GM21447 (cell line): ENCODE measurements around the gene ABCC5.
A peak's percentile ranks its signal among the peaks of the same experiment; 100 is the strongest.
"Not testable (repeated sequence)": the region's sequence is repeated elsewhere in the genome, so short reads cannot be mapped to it uniquely, and the experiment has no call there.

Experiments
- ATAC-seq: cut with Tn5 transposase; IDR thresholded peaks from one replicate; pipeline ENCODE4 v1.9.1; 2021; ENCODE audit not compliant: unreplicated experiment

The ABCC5 gene

DNA sequence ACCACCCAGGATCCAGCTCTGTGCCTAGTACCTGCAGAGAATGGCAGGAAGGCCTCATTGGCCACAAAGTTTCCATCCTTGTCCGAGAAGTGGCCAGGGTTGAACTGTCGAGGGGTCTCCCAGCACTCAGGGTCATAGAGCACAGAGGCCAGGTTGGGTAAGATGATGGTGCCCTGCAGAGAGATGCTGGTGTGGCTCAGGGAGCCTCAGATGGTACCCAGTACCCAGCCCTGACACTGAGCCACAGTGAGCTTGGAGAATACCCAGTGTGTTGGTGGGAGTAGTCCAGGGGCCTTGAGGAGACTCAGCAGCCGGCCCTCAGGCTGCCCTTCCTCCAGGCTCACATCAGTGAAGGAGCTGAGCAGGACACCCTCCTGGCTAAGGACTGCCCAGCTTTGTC, 121.5 kb downstream of the ABCC5 start:
- no peak for ATAC-seq

DNA sequence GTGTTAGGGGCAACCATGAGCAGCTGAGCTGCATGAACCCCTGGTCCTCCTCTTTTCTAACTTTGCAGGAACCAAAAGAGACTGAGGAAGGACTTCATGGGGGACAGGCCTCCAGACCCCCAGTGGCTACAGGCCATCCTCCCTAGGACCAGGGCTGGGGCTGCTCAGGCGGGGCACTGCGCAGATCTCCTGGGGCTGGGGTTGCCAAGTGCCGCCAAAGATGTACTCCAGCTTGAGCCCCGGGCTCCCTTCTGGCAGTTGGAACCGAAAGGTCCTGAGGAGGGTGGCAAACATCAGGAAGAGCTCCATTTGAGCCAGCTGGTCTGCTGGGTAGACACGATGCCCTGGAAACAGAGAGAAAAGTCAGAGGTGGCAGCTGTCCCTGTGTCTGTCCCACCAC, 121.9 kb downstream of the ABCC5 start:
- ATAC-seq = no peak

DNA sequence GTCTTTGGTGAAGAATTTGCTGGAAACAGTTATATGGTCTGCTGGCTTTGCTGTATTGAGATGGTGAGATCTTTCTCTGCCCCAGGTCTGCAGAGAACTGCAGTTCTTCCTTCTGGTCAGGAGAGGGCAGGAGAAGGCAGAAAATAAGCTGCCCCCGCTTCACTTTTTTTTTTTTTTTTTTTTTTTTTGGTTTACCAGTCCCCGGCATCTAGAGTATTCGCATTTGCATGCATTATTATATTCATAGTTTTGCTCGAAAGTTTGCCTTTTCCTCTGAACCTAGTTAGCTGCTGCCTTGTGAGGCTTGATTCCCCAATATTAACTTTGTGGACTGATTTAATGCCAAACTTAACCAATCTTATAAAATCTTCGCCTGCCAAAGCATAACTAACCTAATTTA, 122.4 kb downstream of the ABCC5 start:
- ATAC-seq = no peak

DNA sequence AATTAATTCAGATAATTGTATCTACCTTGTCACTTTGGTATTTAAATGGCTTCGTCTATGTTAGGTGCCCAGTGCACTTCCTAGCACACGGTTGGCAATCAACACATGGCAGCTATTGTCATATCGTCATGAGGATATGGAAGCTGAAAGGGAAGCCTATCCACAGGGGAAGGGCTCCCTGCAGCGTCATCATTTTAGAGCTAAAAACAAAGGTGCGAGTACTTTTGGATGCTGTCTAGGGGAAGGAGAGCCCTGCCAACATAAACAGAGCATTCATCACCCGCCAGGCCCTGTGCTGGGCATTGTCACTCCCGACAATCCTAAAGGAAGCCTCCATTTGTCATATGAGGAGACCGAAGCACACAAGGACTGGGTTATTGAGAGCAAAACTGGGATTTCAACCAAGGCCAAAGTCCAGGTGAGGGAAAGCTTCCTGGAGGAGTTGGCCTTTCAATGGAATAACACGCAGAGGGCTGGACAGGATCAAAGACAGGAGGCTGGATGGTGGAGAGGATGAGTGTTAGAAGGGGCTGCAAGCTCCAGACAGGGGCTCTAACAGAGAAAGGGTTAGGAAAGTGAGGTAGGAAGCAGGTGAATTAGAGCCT, 125.0 kb downstream of the ABCC5 start:
- ATAC-seq = no peak

DNA sequence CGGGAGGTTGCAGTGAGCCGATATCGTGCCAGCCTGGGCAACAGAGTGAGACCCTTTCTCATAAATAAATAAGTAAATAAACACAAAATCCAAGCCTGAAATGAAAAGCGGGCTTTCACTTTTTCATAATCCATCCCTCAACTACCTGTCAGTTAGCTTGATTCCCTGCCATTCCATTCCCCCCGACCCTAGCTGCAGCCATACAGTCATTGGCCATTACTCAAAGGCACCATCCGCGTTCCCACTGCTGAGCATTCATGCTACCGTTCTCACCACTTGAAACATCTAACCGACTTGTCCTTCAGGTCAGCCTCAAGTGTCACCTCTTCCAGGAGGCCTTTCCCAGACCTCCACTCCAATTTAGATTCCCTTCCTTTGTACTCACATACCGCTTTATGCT, 131.9 kb downstream of the ABCC5 start:
- ATAC-seq = no peak

DNA sequence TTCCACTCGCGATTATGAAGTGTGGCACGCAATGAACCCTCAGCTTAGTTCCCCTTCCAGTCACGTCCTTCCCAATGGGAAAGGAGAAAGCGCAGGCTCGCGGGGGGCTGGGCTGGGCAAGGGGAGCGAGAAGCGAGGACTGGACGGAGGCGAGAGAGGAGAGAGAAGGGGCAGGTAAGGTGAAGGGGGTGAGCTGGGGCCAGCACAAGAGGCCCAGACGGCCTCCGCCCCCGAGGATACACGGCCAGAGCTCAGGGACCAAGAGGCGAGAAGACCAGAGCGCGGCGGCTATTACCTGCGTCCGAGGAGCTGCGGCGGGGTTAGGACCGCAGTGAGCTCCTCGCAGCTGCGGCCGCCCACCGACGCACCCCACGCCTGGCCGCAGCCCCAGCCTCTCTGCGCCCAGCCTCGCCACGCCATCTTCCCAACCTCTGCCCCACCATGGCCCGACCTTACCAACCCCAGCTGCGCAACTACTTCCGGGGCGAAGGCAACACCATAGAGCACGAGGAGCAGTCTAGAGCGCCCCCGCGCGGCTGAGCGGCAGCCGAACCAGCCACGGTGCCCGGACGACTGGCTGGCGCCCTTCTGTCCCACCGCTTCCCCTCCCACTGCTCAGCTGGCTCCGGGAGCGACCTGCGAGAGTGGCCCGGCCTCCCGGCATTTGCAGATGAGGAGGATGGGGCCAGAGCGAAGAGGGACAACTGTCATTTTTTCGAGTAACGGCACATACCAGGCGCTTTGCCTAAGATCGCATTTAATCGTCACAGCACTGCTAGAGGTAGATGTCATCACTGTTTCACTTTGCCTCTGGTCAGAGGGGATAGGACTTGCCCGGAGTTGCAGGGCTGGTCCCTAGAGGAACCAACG, 133.0 kb downstream of the ABCC5 start, which contains the start of gene PARL:
PARL (minus strand) TSS at position 454 of the 870 bp plus-strand sequence; CDS start at position 420, 34 bp downstream.
- peak; percentile 99 for ATAC-seq

DNA sequence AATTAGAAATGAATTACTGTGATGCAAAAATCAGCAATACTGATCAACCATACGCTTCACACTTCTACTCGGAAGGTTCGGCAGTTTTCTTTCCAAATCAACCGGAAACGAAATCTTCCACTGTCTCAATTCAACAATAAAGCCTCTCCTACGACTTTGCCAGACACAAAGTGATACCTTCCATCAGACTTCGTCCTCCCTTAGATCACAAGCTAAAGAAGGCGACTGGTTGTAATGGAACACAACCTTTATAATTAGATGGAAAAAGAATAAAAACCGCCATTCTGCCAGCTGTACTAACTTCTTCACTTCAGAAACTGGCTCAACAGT, 133.6 kb downstream of the ABCC5 start:
- no peak for ATAC-seq

DNA sequence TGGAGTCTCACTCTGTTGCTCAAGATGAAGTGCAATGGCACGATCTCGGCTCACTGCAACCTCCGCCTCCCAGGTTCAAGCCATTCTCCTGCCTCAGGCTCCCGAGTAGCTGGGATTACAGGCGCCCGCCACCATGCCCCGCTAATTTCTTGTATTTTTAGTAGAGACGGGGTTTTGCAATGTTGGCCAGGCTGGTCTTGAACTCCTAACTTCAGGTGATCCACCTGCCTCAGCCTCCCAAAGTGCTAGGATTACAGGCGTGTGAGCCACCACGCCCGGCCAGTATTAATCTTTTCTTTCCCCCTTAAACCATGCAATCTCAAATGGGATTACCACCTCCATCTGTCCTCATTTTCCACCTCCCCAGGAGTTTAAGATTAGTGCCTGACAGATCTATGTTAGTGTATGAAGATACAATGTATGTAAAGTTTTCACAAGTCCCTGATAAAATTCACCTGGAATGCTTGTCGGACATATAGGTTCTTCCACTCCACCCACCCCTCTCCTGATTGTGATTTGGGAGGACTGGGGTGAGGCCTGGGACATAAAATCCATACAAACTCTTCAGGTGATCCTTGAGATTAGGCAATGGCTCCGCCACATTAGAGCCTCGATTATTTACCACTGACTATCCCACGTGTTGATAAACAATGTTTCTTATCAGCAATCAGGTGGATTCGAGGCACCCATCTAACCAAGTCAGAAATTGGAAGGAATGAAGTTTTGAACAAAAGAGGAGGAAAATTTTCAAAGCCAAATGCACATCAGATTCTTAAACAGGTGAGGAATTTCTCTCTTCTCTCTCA, 134.2 kb downstream of the ABCC5 start:
- no peak for ATAC-seq

DNA sequence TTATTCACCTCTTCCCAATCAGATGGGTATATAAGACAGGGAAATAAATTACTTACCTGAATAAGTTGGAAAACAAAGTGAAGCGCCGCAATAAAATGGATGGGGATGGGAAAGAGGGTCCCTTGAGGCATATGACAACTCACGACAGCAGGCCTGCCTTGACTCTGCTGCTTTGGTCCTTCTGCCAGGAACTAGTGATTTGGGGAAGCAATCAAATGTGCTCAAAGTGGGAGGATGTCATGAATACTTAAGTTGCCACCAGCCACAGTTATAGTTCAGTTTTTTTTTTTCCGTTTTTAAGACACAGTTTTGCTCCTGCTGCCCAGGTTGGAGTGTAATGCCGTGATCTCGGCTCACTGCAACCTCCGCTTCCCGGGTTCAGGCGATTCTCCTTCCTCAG, 137.6 kb downstream of the ABCC5 start:
- no peak for ATAC-seq

DNA sequence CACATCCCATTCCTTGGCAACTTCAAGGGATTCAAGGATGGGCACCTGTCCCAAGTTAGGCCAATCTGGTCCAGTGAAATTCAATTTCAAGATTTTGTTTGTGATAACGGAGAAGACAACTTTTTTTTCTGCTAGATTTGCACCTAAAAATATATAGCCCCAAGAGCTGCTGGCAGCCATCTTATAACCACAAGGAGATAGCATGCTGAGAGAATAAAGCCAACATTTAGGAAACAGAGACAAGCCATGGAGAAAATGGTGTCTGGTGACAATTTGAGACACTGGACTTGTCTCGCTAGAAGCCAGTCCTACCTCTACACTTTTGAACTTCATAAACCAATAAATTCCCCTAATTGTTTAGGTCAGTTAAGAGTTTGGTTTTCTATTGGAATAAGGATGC, 138.4 kb downstream of the ABCC5 start:
- no peak for ATAC-seq

DNA sequence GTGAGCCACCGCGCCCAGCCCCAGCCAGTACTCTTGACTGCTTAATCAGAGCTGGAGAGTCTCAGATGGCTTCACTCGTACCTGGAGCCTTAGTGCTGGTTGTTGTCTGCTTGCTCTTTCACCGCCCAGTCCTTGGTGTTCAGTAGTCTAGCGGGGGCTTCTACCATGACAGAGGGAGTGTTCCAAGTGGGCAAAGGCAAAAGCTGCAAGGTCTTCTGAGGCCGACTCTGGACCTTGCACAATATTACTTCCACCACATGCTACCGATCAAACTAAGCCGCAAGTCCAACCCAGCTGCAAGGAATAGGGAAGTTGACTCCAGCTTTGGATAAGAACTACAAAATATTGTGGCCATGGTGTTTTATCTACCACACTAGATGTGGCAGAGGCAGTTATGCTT, 139.6 kb downstream of the ABCC5 start:
- ATAC-seq = no peak

DNA sequence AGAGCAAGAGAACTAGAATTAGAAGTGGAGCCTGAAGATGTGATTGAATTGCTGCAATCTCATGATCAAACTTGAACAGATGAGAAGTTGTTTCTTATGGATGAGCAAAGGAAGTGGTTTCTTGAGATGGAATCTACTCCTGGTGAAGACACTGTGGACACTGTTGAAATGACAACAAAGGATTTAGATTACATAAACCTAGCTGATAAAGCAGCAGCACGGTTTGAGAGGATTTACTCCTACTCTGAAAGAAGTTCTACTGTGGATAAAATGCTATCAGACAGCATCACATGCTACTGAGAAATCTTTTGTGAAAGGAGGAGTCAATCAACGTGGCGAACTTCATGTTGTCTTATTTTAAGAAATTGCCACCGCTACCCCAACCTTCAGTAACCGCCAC, 140.5 kb downstream of the ABCC5 start:
- ATAC-seq = not testable (repeated sequence)

DNA sequence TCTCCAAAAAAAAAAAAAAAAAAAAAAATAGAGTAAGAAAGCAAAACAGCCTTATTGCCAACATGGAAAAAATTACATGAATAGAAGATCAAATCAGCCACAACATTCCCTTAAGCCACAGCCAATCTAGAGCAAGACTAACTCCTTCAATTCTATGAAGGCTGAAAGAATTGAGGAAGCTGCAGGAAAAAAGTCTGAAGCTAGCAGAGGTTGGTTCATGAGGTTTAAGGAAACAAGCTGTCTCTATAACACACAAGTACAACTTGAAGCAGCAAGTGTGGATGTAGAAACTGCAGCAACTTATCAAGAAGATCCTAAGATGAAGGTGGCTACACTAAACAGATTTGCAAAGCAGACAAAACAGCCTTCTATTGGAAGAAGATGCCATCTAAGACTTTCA, 142.3 kb downstream of the ABCC5 start:
- no peak for ATAC-seq

DNA sequence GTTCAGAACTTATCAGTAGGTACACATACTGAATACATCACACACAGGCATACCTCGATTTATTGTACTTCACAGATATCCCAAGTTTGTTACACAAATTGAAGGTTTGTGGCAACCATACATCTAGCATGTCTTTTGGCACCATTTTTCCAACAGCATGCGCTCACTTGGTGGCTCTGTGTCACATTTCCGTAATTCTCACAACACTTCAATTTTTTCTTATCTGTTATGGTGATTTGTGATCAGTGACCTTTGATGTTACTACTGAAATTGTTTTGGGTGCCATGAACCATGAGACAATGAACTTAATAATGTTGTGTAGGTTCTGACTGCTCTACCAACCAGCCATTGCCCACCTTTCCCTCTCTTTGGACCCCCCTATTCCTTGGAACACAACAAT, 143.8 kb downstream of the ABCC5 start:
- ATAC-seq = no peak

DNA sequence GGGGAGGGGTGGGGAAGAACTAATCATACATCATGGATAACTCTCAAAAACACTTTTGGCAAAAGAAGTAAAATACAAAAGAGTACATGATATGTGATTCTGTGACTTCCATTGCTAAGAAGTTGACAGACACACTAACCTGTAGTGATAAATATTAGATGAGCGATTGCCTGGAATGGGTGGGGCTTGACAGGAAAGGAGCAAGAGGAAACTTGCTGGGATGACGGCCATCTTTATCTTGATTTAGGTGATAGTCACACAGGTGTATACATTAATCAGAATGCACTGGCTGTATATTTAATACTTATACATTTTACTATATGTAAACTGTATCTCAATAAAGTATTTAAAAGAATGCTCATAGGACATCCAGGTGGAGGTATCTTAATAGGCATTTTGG, 146.1 kb downstream of the ABCC5 start:
- ATAC-seq = no peak

DNA sequence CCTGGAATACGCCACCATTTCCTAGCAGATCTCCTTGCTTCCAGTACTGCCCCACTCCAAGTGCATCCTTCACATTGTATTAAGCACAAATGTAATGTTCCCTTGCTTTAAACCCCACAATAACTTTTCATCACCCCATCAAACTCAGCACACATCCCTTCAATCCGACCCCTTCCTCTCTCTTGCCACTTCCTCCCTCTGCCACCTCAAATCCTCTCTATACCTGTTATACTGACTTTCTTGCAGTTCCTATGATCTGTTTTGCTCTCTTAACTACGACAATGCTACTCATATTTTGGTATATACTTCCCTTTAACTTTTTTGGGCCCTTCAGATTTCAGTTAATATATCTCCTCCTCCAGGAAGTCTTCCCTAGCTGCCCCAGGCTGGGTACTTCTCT, 147.1 kb downstream of the ABCC5 start:
- no peak for ATAC-seq
